Measurements from ENCODE around the gene PKN1. TPM values are rescaled to one million over a fixed set of nuclear protein-coding genes. Genes with fewer than 3 reads are reported as not detected.
A peak's percentile ranks its signal among the peaks of the same experiment; 100 is the strongest.

PKN1 gene
- total RNA-seq, 6 experiments from 2014 or later: 19.5 to 49.4 (median 34.1) TPM

DNA sequence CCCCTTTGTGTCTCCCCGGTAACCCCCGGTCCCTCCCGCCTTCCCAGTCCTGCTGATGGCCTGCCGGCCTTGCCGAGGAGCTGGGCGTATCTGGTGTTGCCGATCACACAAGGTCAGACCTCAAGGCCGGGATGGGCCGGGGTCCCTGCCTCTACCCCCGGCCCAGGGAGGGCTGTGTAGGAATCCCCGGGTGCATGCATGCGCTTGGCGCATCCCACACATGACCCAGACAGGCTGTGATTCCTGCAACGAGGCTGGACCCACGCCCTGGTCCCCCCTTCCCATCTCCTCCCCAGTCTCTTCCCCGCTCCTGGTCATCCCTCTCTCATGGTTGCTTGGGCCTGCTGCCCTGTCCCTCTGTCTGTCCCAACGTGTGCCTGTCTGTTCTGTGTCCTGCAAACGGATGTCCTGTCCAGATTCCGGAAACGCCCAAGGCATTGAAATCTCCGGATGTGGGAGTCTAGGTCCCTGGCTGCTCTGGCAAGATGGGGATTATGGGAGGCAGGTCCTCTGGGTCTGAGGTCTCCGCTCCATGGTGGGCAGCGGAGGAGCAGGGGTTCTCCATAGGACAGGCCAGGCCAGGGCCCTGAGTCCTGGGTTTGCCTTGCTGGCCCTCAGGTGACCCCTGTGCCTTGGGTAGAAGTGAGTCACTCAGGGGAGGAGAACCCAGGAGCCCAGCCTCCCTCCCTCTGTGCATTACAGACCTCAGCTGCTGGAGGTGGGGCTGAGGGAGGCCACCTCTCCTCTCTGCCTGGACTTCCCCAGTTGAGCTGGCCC lies 1.6 kb downstream of the PKN1 start:
- WGBS (ENCODE audit: insufficient coverage, low coverage, low lambda C conversion rate, missing lambda C conversion rate): 42% methylated on average over 14 of the region's 23 CpGs
- intact Hi-C loops (cut with DNase I): no loop called here
- Histone ChIP-seq H3K4me3 (peak overlapping the region; percentile 66 to 80 (median 68)), H3K27me3 (no peaks in the 10 kb centered on the region), H3K4me1 (peaks cover 0 to 10% (median 0%) of the 10 kb centered on the region in 4 donors), H3K36me3 (no peaks in the 10 kb centered on the region), H3K27ac (peak overlapping the region; percentile 50 to 72 (median 67)), H3K9me3 (no peaks in the 10 kb centered on the region)
- DNase-seq (peak in 2 of 3 donors; percentile 66 to 69), ATAC-seq (peak; percentile 43 to 78 (median 68))
- TF ChIP-seq POLR2A (IDR thresholded peaks at IDR 0.05): no peak
- TF ChIP-seq, protein P1, sequence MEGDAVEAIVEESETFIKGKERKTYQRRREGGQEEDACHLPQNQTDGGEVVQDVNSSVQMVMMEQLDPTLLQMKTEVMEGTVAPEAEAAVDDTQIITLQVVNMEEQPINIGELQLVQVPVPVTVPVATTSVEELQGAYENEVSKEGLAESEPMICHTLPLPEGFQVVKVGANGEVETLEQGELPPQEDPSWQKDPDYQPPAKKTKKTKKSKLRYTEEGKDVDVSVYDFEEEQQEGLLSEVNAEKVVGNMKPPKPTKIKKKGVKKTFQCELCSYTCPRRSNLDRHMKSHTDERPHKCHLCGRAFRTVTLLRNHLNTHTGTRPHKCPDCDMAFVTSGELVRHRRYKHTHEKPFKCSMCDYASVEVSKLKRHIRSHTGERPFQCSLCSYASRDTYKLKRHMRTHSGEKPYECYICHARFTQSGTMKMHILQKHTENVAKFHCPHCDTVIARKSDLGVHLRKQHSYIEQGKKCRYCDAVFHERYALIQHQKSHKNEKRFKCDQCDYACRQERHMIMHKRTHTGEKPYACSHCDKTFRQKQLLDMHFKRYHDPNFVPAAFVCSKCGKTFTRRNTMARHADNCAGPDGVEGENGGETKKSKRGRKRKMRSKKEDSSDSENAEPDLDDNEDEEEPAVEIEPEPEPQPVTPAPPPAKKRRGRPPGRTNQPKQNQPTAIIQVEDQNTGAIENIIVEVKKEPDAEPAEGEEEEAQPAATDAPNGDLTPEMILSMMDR (IDR thresholded peaks at IDR 0.05): no peak

DNA sequence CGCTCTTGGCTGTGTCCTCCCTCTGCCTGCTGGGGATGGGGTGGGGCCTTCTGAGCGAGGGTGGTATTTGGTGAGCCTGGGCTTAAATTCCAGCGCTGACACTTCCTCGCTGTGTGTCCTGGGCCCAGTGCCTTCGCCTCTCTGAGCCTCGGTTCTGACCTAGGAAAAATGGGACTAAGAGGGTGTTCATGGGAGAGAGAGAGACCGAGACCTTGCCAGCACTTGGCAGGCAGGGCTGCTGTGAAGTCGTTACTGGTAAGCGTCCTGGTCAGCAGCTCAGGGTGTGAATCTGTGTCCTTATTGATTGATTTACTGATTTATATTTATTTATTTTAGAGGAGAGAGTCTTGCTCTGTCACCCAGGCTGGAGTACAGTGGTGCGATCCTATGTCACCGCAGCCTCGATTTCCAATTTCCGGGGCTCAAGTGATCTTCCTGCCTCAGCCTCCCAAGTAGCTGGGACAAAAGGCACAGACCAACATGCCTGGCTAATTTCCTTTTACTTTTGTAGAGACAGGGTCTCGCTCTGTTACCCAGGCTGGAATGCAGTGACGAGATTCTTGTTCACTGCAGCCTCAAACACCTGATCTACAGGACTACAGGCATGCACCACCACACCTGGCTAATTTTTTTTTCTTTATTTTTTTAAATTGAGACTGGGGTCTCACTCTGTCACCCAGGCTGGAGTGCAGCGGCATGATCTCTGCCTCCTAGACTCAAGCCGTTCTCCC lies 2.4 kb downstream of the PKN1 start:
- ATAC-seq: no peak
- Histone ChIP-seq H3K27me3 (no peaks in the 10 kb centered on the region), H3K27ac (peak overlapping the region; percentile 6 to 72 (median 50)), H3K4me3 (no peak overlapping the region), H3K9me3 (no peaks in the 10 kb centered on the region), H3K36me3 (no peaks in the 10 kb centered on the region), H3K4me1 (peaks cover 0 to 10% (median 0%) of the 10 kb centered on the region in 4 donors)
- DNase-seq: no peak
- intact Hi-C loops (cut with DNase I): no loop called here
- WGBS (ENCODE audit: insufficient coverage, low coverage, low lambda C conversion rate, missing lambda C conversion rate): 64% methylated on average over 8 of the region's 17 CpGs
- TF ChIP-seq, protein P1 (IDR thresholded peaks at IDR 0.05): no peak
- TF ChIP-seq POLR2A (IDR thresholded peaks at IDR 0.05): no peak

DNA sequence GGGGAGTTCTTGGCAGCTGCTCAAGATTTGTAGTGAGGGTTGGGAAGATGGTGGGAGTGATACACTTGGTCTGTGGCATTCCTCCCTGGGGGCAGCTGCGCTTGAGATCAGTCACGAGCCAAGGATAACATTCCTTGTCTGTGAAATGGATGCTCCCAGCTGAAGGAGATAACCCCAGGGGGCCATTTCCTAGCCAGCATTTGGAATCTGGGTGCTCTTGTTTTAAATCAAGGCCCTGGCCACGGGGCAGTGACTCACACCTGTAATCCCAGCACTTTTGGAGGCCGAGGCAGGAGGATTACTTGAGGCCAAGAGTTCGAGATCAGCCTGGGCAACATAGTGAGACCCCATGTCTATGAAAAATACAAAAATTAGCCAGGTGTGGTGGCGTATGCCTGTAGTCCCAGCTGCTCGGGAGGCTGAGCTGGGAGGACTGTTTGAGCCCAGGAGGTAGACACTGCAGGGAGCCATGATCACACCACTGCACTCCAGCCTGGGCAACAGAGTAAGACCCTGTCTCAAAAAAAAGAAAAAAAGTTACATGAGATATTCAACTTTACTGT lies 4.6 kb downstream of the PKN1 start:
- DNase-seq (no peak), ATAC-seq (no peak)
- Histone ChIP-seq H3K4me1 (peaks cover 0 to 8% (median 0%) of the 10 kb centered on the region in 4 donors), H3K27me3 (no peaks in the 10 kb centered on the region), H3K27ac (no peak overlapping the region), H3K9me3 (no peaks in the 10 kb centered on the region), H3K4me3 (no peak overlapping the region), H3K36me3 (peaks cover 0 to 6% (median 3%) of the 10 kb centered on the region in 4 donors)
- intact Hi-C loops (cut with DNase I): no loop called here
- TF ChIP-seq, protein P1 (IDR thresholded peaks at IDR 0.05): no peak
- no peak for TF ChIP-seq POLR2A (IDR thresholded peaks at IDR 0.05)
- WGBS (ENCODE audit: insufficient coverage, low coverage, low lambda C conversion rate, missing lambda C conversion rate): 50% methylated on average over 1 of the region's 7 CpGs

DNA sequence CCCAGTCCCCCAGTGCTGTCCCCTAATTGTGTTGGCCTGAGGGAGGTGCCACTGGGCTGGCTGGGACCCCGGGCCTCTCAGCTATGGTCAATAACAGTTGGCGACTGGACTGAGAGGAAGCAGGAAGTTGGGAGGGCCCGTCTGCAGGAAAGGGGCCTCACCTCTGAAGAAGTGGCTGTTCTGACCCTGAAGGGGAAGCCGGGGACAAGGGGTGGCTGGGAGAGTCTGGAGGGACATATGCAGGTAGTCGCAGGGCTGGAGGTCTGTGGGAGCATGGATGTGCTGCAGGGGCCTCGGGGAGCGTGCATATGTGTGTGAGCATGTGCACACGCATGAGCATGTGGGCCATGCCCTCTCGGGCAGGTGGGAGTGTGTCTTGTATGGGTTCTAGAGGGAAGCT lies 5.9 kb downstream of the PKN1 start:
- Histone ChIP-seq H3K27me3 (no peaks in the 10 kb centered on the region), H3K4me1 (peaks cover 0 to 5% (median 0%) of the 10 kb centered on the region in 4 donors), H3K9me3 (no peaks in the 10 kb centered on the region), H3K4me3 (no peak overlapping the region), H3K27ac (no peak overlapping the region), H3K36me3 (peaks cover 0 to 19% (median 11%) of the 10 kb centered on the region in 4 donors)
- intact Hi-C loops (cut with DNase I): no loop called here
- ATAC-seq (no peak), DNase-seq (no peak)
- TF ChIP-seq, protein P1 (IDR thresholded peaks at IDR 0.05): no peak
- TF ChIP-seq POLR2A (IDR thresholded peaks at IDR 0.05): no peak
- WGBS (ENCODE audit: insufficient coverage, low coverage, low lambda C conversion rate, missing lambda C conversion rate): 47% methylated on average over 9 of the region's 9 CpGs

Data from right lobe of liver (tissue), 6 donors.